Activated CD4-positive, alpha-beta T cell treated with anti-CD3 and anti-CD28 coated beads, Interleukin-2, amount 10 ng/mL, durations not matched to agents 7 days and 5 days (primary cell): ENCODE measurements around the gene NDUFS8. TPM values are rescaled to one million over a fixed set of nuclear protein-coding genes. Genes with fewer than 3 reads are reported as not detected.

Experiments used
- CTCF ChIA-PET: fragments of 350-600 bp; sonication (Branson Sonifier 250); formaldehyde crosslinking; loops from one replicate; lab custom pipeline; 2021; ENCODE audit warnings: antibody characterized with exemption; lab: Charles Lee
- POLR2A ChIA-PET: fragments of 350-600 bp; sonication (Branson Sonifier 250); formaldehyde crosslinking; loops from one replicate; lab custom pipeline; 2021; ENCODE audit warnings: antibody characterized with exemption; lab: Charles Lee
- DNase-seq: peaks from one replicate; pipeline ENCODE4 v3.0.0-alpha.2; 2020
- H3K27ac Mint-ChIP-seq: one replicate; pipeline ENCODE4 v1.8.0; 2021; ENCODE audit warnings: mild to moderate bottlenecking, moderate library complexity, mixed read lengths
- H3K27me3 Mint-ChIP-seq: one replicate; pipeline ENCODE4 v1.8.0; 2021; ENCODE audit warnings: mixed read lengths
- H3K36me3 Mint-ChIP-seq: one replicate; pipeline ENCODE4 v1.8.0; 2021; ENCODE audit warnings: low read depth, mixed read lengths
- H3K4me1 Mint-ChIP-seq: one replicate; pipeline ENCODE4 v1.8.0; 2021; ENCODE audit warnings: mixed read lengths
- H3K4me3 Mint-ChIP-seq: one replicate; pipeline ENCODE4 v1.8.0; 2021; ENCODE audit warnings: mild to moderate bottlenecking, moderate library complexity, mixed read lengths
- H3K9me3 Mint-ChIP-seq: one replicate; pipeline ENCODE4 v1.8.0; 2021; ENCODE audit warnings: mixed read lengths
- total RNA-seq, 2 experiments: library from RNA; stranded (reverse); gene quantifications; one replicate each; pipeline ENCODE4 v1.2.3, GENCODE V29; 2021

The NDUFS8 gene
- total RNA-seq, 2 experiments from 2014 or later: 116 to 138 TPM

DNA sequence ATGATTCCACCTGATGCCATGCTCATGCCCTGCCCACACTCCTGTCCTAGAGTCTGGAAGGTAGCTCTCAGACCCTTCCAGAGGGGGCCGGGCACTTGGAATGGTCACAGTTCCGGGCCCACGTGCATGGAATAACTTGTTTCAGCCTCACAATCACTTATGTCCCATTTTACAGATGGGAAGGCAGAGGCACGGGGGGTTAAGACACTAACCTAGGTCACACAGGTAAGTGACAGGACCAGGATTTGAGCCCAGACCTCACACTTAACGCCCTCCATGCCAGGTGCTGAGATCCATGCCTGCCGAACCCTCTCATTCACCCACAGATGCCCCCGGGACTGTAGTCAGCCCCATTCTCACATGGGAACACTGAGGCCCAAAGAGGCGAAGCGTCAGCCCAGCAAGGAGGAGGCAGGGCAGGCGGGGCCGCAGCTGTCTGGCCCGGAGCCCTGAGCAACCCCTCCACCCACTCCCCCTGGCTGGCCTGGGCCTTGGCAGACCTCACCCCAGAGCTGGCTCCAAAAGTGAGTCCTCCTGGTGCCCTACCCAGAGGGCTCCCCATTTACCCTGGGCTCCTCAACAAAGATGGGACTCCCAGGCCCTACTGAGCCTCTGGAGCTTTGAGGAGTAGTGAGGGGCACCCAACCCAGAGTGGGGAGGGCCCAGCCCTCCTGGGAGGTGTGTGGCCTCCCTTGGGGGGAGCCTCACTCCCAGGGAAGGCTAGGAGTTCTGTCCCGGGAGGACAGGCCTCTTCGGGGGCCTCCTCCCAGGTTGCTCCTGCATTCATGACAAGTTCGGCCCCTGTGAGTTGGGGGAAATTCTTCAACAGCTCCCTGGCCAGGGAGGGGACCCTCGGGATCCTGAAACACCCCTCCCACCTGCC is 22.7 kb upstream of the NDUFS8 start:
- ChIA-PET CTCF (no interaction called here), POLR2A (no interaction called here)
- no peak overlapping the region for H3K4me3 Mint-ChIP-seq
- peaks cover 25% of the 10 kb centered on the region for H3K4me1 Mint-ChIP-seq
- H3K9me3 Mint-ChIP-seq: no peaks in the 10 kb centered on the region
- no peak for DNase-seq
- no peaks in the 10 kb centered on the region for H3K27me3 Mint-ChIP-seq
- H3K27ac Mint-ChIP-seq: no peak overlapping the region
- H3K36me3 Mint-ChIP-seq: no peaks in the 10 kb centered on the region

DNA sequence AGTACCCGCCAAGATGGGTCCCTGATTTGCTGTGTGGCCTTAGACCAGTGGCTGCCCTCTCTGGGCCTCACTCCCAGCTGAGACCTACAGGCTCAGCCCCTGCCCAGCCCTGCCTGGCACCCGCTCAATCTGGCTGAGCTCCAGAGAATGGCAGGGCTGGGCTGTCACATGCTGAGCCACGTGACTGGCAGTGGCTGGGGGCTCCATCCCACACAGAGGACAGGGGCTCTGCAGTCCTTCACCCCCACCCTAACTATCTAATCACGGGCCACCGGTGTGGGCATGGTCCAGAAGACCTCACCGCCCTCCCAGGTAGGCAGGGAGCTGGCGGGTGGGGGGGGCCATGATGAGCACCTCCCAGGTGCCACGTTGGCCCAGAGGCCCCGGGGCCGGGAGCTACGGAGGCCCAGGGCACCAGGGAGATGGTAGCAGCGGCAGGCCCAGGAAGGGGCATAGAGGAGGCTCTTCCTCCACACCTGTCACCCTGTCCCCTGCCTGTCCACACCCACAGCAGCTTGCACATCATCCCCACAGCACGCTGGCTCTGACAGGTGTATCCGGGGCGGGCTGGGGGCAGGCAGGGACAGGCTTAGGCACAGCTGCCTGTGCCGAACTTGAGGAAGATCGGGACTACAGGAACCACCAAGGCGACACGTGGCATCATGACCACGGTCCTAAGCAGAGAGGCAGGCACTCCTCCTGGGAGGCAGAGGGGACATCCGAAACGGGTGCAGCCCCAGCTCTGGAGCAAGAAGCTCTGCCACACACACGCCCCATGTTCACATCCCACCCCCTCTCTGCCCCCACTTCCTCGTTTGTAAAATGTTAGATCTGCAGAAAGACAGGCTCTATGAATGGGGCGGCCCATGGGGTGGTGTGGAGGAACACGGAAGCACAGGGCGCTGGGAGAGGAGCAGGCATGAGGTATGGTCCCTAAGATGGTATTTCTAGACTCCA is 21.8 kb upstream of the NDUFS8 start:
- Mint-ChIP-seq H3K27ac (peak overlapping the region; percentile 26), H3K9me3 (no peaks in the 10 kb centered on the region), H3K4me1 (peaks cover 21% of the 10 kb centered on the region), H3K4me3 (no peak overlapping the region), H3K36me3 (no peaks in the 10 kb centered on the region), H3K27me3 (no peaks in the 10 kb centered on the region)
- ChIA-PET POLR2A (no interaction called here), CTCF (no interaction called here)
- no peak for DNase-seq

DNA sequence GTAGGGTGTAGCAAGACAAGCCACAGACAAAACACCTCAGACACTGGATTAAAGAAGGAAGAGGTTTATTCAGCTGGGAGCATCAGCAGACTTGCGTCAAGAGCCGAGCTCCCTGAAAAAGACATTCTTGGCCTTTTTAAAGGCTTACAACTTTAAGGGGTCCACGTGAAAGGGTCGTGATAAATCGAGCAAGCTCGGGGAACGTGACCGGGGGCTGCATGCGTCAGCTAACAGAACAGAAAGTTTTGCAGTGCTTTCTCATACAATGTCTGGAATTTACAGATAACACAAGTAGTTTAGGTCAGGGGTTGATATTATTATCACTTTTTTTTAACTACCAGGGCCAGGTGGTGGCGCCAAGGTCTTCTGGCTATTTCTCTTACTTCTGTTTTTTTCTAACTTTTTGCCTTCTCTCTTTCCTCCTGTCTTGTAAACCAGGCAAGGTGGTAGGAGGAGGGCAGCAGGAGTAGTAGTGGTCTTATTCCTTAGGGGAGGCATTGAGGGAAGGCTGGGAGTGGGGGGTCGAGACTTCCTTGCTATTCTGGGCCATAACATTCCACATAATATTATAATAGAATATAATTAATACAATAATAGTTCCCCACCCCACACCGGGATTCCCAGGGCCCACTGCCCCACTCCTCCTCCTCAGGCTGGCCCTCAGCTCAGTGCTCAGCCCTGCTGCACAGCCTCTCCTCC is 20.9 kb upstream of the NDUFS8 start:
- H3K27ac Mint-ChIP-seq: no peak overlapping the region
- ChIA-PET CTCF (no interaction called here), POLR2A (no interaction called here)
- peaks cover 16% of the 10 kb centered on the region for H3K4me1 Mint-ChIP-seq
- no peaks in the 10 kb centered on the region for H3K27me3 Mint-ChIP-seq
- peak; percentile 20 for DNase-seq
- no peak overlapping the region for H3K4me3 Mint-ChIP-seq
- H3K36me3 Mint-ChIP-seq: no peaks in the 10 kb centered on the region
- H3K9me3 Mint-ChIP-seq: no peaks in the 10 kb centered on the region

DNA sequence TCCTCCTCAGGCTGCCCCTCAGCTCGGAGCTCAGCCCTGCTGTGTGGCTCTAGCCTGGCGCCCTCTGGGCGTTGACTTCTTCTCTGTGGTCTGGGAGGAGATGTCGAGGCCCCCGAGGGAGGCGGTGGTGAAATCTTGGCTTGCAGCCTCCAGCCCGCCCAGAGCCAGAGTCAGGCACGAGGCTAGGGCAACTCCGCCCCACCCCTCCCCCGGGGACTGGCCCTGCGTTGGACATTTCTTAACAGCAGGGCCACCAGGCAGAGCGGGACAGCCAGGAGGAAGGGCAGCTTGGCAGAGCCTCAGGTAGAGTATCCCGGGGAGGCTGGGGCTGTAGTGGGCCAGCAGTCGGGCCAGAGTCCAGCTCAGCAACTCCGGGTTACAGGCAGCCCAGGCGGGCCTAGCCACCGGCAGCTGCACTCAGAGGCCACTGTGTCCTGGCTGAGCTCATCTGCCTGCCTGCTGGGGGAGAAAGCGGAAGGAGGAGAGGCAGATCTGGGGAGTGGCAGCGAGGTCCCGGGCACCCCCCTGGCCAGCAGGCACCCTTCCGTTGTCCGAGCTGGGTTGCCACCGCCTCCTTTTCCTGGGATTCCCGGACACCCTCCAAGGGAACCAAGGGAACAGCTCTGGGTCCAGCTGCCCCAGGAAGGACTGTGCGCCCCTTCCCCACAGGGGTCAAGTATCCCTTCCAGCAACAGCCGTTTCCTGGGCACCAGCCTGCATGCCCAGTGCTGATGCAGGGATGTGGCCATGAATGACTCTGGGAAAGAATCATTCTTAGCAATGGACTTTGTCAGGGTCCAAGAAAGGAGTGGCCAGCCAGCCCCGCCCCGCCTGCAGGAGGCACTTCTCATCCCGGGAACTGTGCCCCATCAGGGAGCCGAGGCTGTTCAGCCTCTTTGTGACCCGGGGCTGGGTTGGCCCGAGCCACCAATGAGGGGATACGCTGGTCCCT is 20.1 kb upstream of the NDUFS8 start, which contains the start of gene ALDH3B1:
TSS of gene ALDH3B1 (plus strand) at position 238 of the 952 bp plus-strand sequence. CDS start 4,971 bp downstream, outside the sequence.
- Mint-ChIP-seq H3K36me3 (no peaks in the 10 kb centered on the region), H3K4me3 (no peak within 1 kb of the TSS), H3K27ac (peak within 1 kb of the TSS; percentile 26), H3K9me3 (no peaks in the 10 kb centered on the region), H3K27me3 (no peaks in the 10 kb centered on the region), H3K4me1 (peaks cover 10% of the 10 kb centered on the region)
- no peak for DNase-seq
- ChIA-PET POLR2A (no interaction called here), CTCF (interaction anchor here (1.0 to 1.3 kb wide), 2 partner anchors 12 to 29 kb away, joined by 3 read pairs; partner anchors contain the start of gene TCIRG1)

DNA sequence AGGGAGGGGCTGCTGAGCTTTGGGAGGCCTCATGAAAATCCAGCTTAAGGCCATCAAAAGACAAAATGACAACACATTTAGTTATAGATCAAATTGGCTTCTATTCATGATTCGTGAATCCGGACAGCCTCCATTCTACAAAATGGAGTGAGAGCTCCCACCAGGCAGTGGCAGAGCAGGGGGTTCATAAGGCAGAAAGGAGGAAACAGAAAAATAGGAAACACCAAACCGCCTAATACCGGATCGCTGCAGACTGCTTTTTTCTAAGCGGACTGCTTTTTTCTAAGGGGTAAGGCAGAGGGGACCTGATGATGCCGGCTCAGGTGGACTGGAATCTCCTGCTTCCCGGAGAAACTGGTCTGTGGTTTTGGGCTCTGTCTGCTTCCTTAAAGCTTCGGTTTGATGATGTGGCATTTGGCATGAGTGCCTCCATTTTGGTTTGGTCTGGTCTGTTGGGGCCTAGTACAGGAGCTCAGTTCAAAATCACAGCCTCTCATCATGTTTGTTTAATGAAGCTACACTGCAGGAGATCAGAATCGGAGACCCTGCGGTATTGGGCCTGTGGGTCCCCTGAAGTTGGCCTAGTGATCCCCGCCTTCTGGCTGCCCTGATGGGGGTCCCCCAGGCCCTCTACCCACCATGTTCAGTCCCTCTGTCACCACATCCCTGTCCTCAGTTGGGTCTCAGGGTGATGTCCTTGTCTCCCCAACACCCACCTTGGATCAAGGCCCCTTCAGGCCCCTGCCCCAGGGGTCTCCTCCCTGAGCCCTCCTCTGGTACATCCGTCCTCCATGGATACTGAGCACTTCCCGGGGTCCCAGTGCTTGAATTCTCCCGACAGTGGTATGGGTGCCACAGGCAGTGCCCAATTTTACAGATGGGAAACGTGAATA is 19.2 kb upstream of the NDUFS8 start:
- ChIA-PET POLR2A (no interaction called here), CTCF (interaction anchor here (1.0 to 1.3 kb wide), 2 partner anchors 11 to 28 kb away, joined by 3 read pairs; partner anchors contain the start of gene TCIRG1)
- no peak for DNase-seq
- H3K27ac Mint-ChIP-seq: no peak overlapping the region
- no peaks in the 10 kb centered on the region for H3K9me3 Mint-ChIP-seq
- no peaks in the 10 kb centered on the region for H3K36me3 Mint-ChIP-seq
- no peak overlapping the region for H3K4me3 Mint-ChIP-seq
- no peaks in the 10 kb centered on the region for H3K27me3 Mint-ChIP-seq
- H3K4me1 Mint-ChIP-seq: peaks cover 10% of the 10 kb centered on the region

DNA sequence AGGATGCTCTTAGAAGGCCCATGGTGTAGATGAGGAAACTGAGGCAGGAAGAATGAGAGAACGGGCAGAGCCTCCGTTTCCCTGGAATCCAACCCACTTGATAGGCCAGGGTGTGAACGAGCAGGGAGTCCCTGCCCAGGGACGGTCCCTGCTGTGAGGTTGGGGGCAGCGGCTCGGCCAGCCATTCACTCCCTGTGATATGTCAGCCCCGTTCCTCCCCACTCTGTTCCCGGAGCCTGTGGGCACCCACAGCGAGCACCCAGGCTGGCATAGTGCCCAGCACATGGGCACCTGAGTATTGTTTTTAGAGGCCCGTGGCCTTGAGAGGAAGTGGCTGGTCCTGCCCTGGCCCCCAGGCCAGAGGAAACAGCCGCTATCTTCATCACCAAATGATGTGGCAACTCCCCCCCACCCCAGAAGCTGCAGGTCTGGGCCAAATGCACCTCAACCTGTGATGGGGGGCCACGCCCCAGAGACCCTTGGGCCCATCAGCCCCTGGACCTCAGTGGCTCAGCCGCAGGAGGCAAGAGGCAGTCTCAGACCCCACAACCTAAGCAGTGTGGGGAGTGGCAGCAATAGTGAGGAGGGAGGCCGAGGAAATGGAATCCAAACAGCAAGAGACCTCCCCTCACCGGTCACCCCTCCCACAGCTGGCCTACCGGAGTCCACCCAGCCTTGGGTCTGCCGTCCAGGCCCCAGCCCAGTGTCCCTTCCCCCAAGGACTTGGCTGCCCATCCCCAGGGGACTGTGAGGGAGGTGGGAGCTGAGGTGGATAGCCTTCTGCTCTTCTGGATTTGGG is 18.2 kb upstream of the NDUFS8 start:
- ChIA-PET POLR2A (no interaction called here), CTCF (no interaction called here)

DNA sequence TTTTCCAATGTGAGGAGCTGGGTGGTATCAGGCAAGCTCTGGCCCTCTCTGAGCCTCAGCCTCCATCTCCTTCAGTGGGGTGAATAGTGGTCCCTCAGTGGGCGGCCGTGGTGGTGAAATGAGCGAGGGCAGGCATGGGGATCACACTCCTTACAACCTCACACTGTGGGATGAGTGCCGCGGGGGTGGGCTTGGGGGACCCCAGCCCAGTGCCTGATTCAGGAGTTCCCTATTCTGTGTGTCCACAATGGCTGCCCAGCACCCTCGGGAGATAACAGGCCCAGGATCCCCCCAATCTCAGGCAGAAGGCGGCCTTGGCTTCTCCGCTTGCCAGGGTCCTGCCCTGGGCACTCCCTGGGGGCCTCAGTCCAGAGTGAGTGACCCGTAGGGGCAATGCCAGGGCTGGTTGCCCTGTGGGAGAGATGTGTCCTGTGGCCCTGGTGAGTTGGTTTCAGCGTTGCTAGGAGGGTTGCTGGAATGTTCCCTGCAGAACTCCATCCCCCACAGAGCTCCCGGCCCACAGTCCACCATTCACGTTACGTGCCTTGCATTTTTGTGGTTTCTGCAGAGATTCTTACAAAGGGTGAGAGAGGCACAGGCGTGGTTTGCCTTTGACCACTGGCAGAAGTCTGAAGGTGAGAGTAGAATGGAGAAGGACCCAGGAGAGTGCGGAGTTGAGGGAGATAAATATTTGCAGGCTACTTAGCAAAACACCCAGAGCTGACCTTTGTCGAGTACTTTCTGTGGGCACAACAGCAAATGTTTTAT is 17.5 kb upstream of the NDUFS8 start:
- no peak for DNase-seq
- Mint-ChIP-seq H3K9me3 (no peaks in the 10 kb centered on the region), H3K4me1 (peaks cover 10% of the 10 kb centered on the region), H3K27me3 (no peaks in the 10 kb centered on the region), H3K4me3 (no peak overlapping the region), H3K36me3 (no peaks in the 10 kb centered on the region), H3K27ac (no peak overlapping the region)
- POLR2A ChIA-PET: no interaction called here
- CTCF ChIA-PET: no interaction called here

More for the DNA sequence above, 18.2 kb upstream of the NDUFS8 start:
- Mint-ChIP-seq H3K4me3 (no peak overlapping the region), H3K27me3 (no peaks in the 10 kb centered on the region), H3K27ac (no peak overlapping the region), H3K36me3 (no peaks in the 10 kb centered on the region), H3K4me1 (peaks cover 10% of the 10 kb centered on the region), H3K9me3 (no peaks in the 10 kb centered on the region)
- DNase-seq: no peak

DNA sequence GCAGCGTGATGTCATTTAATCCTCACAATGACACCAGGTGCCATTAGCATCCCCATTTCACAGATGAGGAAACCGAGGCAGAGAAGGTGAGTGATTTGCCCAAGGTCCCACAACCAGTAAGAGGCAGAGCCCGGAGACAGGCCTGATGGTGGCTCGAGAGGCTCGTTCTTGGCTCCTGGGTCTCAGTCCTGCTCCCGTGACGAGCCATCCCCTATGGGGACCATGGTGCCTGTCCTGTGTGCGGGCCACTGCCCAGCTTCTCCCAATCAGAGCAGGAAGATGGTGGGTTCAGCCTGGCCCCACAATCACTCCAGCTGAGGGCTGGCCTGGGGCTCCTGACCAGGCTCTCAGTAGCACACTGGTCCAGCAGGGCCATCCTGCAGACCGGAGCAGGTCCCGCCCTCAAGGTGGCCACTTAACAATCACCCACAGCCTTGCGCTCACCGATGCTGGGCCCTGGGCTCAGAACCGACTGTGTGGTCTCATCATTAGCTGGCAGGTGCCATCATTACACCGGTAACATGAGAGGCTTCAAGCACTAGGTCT is 16.8 kb upstream of the NDUFS8 start:
- H3K27me3 Mint-ChIP-seq: no peaks in the 10 kb centered on the region
- H3K4me1 Mint-ChIP-seq: peaks cover 10% of the 10 kb centered on the region
- POLR2A ChIA-PET: no interaction called here
- no peaks in the 10 kb centered on the region for H3K36me3 Mint-ChIP-seq
- CTCF ChIA-PET: no interaction called here
- no peaks in the 10 kb centered on the region for H3K9me3 Mint-ChIP-seq
- peak overlapping the region; percentile 19 for H3K27ac Mint-ChIP-seq
- DNase-seq: no peak
- no peak overlapping the region for H3K4me3 Mint-ChIP-seq

DNA sequence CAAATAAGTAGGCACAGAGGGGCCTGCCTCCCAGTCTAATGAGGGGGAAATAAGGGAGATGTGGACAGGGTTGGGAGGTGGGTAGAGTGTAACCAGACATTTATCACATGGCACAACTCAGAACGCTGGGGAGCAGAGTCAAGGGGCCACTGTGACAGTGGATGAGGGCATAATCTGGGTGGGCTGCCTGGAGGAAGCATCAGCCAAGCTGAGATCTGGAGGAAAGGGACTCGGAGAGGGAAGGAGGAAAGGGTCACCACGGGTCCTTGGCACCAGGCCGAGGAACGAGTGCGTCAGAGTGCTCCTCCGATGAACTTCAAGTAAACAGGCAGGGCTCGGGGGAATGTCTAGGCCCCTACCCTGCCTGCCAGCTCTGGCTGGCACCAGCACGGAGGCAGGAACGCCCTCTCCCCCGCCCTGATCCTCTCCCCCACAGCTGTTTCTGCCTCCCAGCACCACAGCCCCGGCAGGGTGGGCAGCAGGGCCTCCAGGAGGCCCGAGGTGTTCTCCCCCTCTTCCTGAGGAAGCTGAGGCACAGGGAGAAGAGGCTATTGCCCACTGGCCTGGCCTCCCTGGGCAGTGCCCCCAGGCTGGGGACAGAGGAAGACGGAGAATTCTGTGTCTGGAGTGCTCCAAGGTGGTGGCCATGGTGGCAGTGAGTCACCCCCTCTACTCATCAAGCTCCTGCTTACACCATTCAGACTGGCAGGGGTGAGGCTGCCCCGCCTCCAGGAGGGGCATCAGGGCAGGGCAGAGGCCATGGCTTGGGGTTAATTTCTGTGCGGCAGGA is 16.1 kb upstream of the NDUFS8 start:
- ChIA-PET CTCF (interaction anchor here (0.5 kb wide), 1 partner anchor 16 kb away, joined by 3 read pairs; the partner anchor contains the start of gene NDUFS8), POLR2A (no interaction called here)
- no peaks in the 10 kb centered on the region for H3K9me3 Mint-ChIP-seq
- H3K27ac Mint-ChIP-seq: peak overlapping the region; percentile 19
- no peaks in the 10 kb centered on the region for H3K36me3 Mint-ChIP-seq
- DNase-seq: no peak
- no peaks in the 10 kb centered on the region for H3K27me3 Mint-ChIP-seq
- H3K4me3 Mint-ChIP-seq: no peak overlapping the region
- peaks cover 4% of the 10 kb centered on the region for H3K4me1 Mint-ChIP-seq
